GM15510 (cell line): ENCODE data around the gene MPP3.

Experiments
- POLR2A ChIP-seq: IDR thresholded peaks from 3 replicates; pipeline ENCODE4 v1.6.1; 2011; ENCODE audit warnings: borderline replicate concordance; ENCODE audit not compliant: insufficient read length; ENCODE audit errors: extremely low read depth

Gene MPP3, protein sequence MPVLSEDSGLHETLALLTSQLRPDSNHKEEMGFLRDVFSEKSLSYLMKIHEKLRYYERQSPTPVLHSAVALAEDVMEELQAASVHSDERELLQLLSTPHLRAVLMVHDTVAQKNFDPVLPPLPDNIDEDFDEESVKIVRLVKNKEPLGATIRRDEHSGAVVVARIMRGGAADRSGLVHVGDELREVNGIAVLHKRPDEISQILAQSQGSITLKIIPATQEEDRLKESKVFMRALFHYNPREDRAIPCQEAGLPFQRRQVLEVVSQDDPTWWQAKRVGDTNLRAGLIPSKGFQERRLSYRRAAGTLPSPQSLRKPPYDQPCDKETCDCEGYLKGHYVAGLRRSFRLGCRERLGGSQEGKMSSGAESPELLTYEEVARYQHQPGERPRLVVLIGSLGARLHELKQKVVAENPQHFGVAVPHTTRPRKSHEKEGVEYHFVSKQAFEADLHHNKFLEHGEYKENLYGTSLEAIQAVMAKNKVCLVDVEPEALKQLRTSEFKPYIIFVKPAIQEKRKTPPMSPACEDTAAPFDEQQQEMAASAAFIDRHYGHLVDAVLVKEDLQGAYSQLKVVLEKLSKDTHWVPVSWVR

DNA sequence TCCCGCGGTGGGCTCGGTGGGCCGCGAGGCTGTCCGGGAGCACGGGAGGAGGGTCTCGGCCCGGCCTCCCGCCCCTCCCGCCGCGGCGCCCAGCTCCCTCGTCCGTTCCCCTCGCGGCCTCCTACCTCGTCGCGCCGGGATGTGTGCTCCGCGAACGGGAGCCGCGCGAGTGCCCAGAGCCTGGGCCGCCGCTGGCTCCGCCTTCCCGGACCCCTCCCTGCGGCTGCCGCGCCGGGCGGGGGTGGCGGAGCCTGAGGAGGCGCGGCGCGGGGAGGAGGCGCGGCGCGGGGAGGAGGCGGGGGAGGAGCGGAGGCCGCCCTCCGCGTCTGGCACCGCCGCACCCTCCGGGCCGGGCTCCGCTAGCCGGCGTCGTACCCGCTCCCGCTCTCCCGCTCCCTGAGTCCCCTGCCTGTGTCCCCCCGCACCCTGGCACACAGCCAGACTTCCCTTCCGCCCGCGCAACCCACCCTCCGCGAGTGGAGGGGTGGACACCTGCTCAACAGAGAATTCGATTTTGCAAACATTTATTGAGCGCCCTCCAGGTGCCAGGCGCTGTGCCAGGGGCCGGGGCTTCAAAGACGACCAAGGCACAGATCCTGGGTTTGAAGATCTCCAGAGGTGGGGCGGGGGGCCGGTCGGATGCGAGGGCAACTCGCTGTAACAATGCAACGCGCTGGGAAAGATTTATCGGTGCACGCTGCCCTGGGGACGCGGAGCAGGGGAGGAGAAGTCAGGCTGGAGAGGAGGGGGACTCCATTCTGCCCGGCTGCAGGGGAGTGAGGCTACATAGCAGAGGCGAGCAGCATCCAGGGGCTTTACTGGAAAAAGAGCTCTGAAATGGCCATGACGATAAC, at the start of gene MPP3:
Gene MPP3 (minus strand): TSS at position 171 of the 854 bp plus-strand sequence. CDS start 1,240 bp downstream, outside the sequence.
- no peak for TF ChIP-seq POLR2A

DNA sequence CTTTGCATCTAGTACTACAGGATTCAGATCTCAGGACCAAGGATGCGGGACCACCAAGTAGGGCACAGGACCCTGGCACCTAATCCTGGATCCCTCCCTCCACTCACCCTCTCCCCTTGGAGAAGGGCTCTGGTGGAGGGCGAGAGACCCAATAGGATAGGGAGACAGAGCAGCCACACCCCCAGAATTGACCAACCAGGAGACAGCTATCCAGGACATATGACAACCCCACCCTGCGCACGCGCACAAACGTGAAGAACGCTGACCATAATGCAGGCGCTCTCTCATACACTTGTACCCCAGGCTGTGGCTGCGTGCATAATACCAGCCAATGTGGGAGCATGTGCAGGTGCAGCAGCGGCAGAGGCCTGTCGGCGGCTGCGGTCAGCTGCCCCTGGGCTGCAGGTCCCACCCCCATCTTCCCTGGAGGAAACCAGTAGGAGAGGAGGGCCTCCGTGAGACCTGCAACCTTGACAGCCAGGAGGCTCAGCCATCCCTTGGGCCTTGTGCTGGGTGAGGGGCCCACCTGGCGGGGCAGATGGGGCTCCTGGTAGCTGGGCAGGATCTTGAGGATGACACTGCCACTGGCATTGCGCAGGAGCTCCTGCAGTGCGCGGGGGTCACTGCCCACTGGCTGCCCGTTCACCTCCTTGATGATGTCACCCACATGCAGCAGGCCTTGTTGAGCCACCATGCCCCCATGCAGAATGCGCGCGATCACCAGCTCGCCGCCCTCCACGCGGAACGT, 49.0 kb upstream of the MPP3 start:
- no peak for TF ChIP-seq POLR2A

DNA sequence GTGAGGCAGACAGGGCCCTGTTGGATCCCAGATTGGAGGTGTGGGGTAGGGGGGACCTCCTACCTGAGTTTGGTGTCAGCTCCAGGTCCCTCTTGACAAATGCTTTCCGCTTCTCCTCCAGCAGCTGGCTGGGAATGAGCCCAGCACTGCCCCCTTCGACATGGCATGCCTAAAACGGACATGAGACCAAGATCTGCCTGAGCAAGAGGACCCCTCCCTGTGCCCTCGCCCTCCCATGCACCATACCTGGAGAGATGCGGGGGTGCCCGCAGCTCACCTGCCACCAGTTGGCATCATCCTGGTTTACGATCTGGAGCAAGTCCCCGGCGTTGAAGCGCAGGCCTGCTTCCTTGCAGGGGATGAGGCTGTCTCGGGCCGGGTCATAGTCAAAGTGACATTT, 48.2 kb upstream of the MPP3 start:
- no peak for TF ChIP-seq POLR2A

DNA sequence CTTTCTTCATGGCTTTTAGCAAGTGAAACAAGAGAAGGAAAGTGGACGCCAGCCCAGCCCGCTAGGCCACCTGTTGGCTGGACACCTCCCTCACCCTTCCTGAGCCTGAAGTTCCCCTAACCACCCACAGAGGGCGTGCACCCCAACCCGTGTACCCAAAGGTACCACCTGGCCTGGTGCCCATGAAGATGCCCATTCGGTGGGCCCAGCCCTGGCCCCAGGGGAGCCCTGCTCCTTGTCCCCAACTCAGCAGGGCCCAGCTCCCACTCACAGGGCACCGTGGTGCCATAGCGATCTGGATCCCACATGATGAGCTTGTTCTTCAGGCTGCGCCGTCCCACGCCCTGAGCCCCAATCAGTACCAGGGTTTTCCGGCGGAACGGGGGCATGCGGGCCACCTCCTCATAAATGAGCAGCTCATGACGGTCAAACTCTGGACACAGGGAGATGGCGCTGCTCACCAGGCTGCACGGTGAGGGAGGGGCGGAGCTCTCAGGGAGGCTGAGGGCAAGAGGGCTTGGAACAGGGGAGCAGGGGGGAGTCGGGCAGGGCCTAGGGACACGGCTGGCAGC, 47.6 kb upstream of the MPP3 start:
- no peak for TF ChIP-seq POLR2A

DNA sequence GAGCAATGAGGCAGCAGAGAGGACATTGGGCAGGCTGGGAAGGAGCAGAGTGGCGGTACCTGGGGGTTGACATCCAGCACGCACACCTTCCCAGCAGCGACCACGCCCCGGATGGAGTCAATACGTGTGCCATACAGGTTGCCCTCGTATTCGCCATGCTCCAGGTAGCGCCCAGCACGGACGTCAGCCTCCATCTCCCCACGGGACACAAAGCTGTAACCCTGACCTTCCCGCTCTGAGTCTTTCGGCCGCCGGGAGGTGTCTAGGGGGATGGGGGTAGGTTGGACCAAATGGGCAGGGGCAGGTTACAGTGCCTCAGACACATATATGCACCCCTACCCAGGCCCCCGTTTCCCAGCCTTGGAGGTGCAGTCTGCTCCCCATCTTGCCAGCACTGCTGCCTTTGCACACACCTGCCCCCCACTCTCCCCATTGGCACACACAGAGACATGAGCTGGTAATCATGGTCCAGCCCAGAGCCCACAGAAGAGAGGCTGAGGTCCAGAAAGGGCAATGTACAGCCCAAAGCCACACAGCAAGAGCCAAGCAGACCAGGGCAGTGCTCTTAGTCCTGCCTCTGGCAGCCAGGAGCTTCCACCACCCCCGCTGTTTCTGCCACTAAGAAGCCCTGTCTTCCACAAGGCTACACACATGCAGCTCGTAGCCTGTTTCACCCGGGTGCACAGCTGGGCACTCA, 46.9 kb upstream of the MPP3 start:
- TF ChIP-seq POLR2A = no peak

DNA sequence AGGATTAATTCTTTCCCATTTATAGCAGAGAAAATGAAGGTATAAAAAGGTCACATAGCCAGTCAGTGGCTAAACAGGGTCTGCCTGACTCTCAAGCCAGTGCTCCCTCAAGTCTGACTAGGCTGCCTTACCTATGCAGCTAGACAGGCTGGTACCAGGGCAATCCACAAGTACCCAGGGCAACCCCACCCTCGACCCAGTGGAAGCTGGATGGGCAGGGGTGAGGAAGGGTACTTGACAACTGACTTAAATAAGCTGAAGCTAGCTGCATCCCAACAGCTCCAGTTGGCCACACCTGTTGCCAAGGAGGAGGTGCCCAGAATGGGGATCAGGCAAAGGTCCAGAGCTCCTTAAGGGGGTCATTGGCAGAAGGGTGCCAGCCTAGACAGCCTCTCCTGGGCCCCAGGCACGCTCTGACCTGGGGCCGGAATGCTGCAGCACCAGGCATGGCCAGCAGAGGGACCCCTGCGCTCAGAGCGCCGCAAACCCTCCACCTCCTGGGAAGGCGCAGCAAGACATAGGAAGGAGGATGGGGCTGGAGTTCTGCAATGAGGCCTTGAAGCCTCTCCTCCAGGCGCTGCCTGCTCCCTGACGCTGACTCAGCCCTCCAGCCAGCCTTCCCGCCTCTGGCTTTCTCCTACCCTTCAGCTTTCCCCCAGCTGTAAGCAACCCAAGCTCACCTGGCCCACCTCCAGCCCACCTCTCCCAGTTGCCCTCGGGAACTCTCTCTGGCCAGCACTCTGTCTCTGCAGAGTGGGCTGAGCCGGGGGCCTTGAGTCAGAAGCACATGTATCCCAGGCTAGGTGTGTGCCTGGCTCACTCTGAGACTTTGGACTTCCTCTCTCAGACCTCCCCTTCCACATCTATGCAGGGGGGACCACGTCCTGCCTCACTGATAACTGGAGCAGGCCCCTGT, 45.6 kb upstream of the MPP3 start:
- TF ChIP-seq POLR2A = no peak

DNA sequence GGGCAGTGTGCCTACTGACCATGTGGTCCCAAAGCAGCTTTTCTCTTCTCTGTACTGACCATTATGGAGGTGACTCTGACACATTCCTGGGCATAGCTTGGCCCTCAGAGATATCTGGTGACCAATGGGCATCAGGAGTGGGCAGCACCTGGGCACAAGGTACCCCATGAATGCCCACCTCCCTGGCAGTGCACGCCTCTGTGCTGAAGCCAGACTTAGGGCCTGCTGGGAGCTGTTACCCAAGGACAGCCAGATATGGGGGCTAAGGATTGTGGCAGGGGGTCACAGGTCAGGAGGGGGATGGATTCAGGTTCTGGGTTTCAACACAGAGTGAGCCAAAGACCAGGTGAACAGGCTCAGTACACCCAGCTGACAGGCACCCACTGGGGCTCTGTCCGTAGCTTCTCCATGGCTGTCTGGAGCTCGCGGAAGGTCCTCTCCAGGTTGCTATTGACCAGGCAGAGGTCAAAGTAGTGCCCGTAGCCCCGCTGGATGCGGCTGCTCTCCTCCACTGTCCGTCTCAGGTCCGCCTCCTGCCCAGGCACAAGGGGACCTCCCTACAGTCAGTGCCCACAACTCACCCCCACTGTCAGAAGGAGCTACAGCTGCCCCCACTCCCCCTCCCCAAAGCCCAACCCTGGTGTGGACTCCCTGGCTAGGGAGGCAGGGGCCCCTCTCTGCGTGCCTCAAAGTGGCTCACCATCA, 44.7 kb upstream of the MPP3 start:
- TF ChIP-seq POLR2A = no peak

DNA sequence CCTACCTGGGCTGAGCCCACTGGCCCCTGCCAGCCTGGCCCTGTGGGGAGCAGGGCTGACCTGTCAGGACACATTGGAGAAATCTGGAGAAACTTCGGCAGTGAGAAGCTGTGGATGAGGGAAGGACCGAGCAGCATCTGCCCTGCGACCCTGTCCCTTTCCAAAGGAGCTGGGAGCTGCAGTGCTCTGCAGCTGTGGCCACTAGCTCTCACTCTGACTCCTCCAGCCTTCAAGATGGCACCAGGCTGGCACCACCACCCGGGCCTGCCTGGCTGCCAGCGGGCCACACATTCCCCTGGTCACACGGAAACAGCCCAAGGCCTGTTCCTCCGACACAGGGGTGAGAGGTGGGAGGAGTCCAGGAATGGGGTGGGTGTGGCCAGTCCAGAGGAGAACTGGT, 44.1 kb upstream of the MPP3 start:
- TF ChIP-seq POLR2A = no peak

DNA sequence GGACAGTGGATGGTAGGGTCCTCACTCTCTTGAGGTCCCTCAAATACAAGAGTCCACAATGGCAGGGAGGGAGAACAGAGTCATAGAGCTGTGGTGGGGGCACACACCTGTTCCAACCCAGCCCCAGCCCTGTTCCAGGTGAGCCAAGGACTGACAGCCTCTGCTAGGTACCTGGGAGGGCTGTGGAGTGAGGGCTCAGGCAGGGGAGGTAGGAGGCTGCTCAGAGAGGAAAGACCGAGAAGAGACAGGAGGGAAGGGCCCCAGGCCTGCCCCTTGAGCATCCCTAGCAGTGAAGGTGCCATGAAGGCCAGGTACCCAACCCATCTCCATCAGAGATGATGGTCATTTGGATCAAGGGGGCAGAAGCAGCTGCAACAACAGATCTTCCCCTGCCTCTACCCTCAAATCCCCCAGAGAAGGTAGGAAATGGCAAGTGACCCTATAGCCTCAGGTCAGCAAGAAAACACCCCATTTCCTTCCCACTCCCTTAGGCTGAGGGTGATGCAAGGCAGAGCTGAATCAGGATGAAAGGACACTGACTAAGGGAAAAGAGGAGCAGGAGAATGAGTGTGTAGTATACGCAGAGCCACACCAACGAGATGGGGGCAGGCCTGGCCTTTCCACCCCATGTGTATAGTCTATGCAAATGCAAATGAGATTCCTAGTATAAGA, 42.7 kb upstream of the MPP3 start:
- TF ChIP-seq POLR2A = no peak

DNA sequence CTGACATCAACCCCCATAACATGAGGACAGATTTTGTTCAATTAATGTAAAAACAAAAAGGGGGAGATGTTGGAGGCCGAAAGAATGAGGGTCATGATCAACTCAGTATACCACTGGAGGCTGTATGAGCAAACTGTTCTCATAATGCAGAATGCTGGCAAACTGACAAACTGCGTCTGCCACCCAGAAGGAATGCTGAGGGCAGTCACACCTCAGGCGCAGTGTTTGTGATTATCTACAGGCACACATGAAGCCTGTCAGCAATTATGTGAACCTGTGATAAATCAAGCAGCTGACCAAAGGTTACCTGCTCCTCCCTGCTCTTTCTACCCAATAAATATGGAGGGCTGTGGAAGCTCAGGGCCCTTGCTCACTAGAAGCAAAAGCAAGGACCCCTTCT, 41.3 kb upstream of the MPP3 start:
- TF ChIP-seq POLR2A = no peak

DNA sequence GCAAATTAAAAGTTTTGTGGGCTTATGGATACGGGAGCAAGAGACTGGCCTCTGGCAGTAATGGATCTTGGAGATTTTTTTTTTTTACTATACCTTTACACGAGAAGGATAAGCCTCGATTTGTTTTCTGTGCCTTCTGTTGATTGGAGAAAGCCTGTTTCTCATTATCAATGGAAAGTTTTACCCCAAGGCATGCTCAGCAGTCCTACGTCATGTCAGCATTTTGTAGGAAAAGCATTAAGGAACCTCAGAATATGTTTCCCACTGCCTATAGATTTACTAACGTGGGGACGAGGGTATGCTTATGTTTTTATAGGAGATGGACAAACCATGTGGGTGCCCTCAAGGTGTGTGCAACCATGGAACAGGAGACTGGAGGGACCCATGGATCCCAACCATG, 40.9 kb upstream of the MPP3 start:
- TF ChIP-seq POLR2A = no peak

DNA sequence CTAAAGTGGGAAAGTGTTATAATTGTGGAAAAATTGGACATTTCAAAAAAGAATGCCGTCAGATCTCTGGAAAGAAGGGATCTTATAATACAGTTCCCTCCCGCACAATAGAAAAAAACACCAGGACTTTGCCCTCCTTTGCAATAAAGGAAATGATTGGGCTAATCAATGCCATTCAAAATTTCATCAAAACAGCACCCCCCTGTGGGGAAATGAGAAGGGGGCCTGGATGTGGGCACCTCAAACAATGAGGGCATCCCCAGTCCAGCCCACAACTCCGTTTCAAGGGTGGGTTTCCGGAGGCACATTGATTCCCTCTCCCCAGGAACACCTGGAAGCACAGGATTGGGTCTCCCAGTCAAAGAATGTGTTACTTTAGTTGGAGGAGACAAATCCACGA, 40.1 kb upstream of the MPP3 start:
- no peak for TF ChIP-seq POLR2A
